Adrenal gland (tissue), 5 donors: Measurements from ENCODE around the gene FBLN5.

Source experiments
- CTCF ChIP-seq, 6 experiments: fragments of 450-650 bp in 4 of 6; fragments of 200-600 bp in 2 of 6; sonication (generic) in 1 of 6; IDR thresholded peaks; 1 replicate in 5 of 6; 2 replicates in 1 of 6; pipeline versions ENCODE4 v1.5.1 to v1.8.0; 2016 to 2021; ENCODE audit warnings: antibody characterized with exemption in 6 of 6, mild to moderate bottlenecking in 2 of 6, moderate library complexity in 1 of 6
- POLR2A ChIP-seq, 2 donors: fragments of 450-650 bp; IDR thresholded peaks; one replicate each; pipeline ENCODE4 v1.6.1; 2017; ENCODE audit warnings: antibody characterized with exemption in 2 of 2, mild to moderate bottlenecking in 2 of 2, moderate library complexity in 1 of 2
- donor health status: DM: no; HTN: no; CAD: no.

- peak in 5 of 6 experiments; percentile 17 to 56 (median 42) for TF ChIP-seq CTCF (IDR thresholded peaks at IDR 0.05)
- TF ChIP-seq POLR2A (IDR thresholded peaks at IDR 0.05), result no peak
These were observed 35.9 kb downstream of the FBLN5 start for GRCh38 chr14:91911474-91912032.
